ENCODE results near the gene WDFY2. TPM values are rescaled to one million over a fixed set of nuclear protein-coding genes. Genes with fewer than 3 reads are reported as not detected.
A peak's percentile ranks its signal among the peaks of the same experiment; 100 is the strongest.

The WDFY2 gene
- total and polyA plus RNA-seq, 2 of the 13 experiments (the other 11 are each of a cell fraction or from before 2014, with no cell fraction given), result 22.6 to 27.0 TPM

- no peak for TF ChIP-seq SP1 (IDR thresholded peaks at IDR 0.05)
- peak; percentile 27; the same call in 1 of the 2 replicates for TF ChIP-seq SP1 (CRISPR knock-in tag; IDR thresholded peaks at IDR 0.05)
- TF ChIP-seq ISL2 (CRISPR knock-in tag; IDR thresholded peaks at IDR 0.05), result no peak
- no peak for TF ChIP-seq ZKSCAN8 (CRISPR knock-in tag; IDR thresholded peaks at IDR 0.05; ENCODE audit: borderline replicate concordance)
- TF ChIP-seq ZBTB49 (CRISPR knock-in tag; IDR thresholded peaks at IDR 0.05; ENCODE audit: borderline replicate concordance), result no peak
- 0 out of 2 replicates have a peak, but pooled peaks have one; percentile 16 for TF ChIP-seq ZNF253 (CRISPR knock-in tag; IDR thresholded peaks at IDR 0.05; ENCODE audit: borderline replicate concordance)
- TF ChIP-seq ZNF121 (CRISPR knock-in tag; IDR thresholded peaks at IDR 0.05), result no peak
- no peak for TF ChIP-seq ZNF670 (CRISPR knock-in tag; IDR thresholded peaks at IDR 0.05; ENCODE audit: borderline replicate concordance)
- TF ChIP-seq HIVEP1 (CRISPR knock-in tag; IDR thresholded peaks at IDR 0.05), result peak; percentile 21; the same call in 1 of the 2 replicates
- peak; percentile 68; the same call in 1 of the 2 replicates for TF ChIP-seq ZSCAN20 (CRISPR knock-in tag; IDR thresholded peaks at IDR 0.05; ENCODE audit: borderline replicate concordance)
- TF ChIP-seq ZNF142 (CRISPR knock-in tag; IDR thresholded peaks at IDR 0.05), result no peak
- TF ChIP-seq ZNF597 (CRISPR knock-in tag; IDR thresholded peaks at IDR 0.05), result no peak; the same call in 1 of the 2 replicates
- TF ChIP-seq SNAPC4 (CRISPR knock-in tag; IDR thresholded peaks at IDR 0.05), result no peak
- TF ChIP-seq SALL2 (CRISPR knock-in tag; IDR thresholded peaks at IDR 0.05), result peak; percentile 68; the same call in 1 of the 2 replicates
Observed at GRCh38 chr13:51803422-51804294, 219.4 kb downstream of the WDFY2 start, which contains the start of gene DHRS12 (continued).

Data from HepG2 (cell line).